OCI-M2 (cell line): Measurements from ENCODE around the gene SRD5A1.
"Not testable (repeated sequence)": the region's sequence is repeated elsewhere in the genome, so short reads cannot be mapped to it uniquely, and the experiment has no call there.

Experiments used
- DNase-seq: peaks from one replicate; lab custom pipeline; 2025; ENCODE audit not compliant: unreplicated experiment; lab: John Stamatoyannopoulos, UW

The SRD5A1 gene

GRCh38 chr5:6638236-6638635 is 5.0 kb downstream of the SRD5A1 start:
- DNase-seq, result no peak

GRCh38 chr5:6642655-6643054 is 9.4 kb downstream of the SRD5A1 start:
- DNase-seq, result no peak

GRCh38 chr5:6644794-6645241 is 11.6 kb downstream of the SRD5A1 start:
- no peak for DNase-seq

GRCh38 chr5:6645571-6646362 is 12.5 kb downstream of the SRD5A1 start:
- DNase-seq, result not testable (repeated sequence)

- no peak for DNase-seq
Observed at GRCh38 chr5:6649186-6649585, 15.9 kb downstream of the SRD5A1 start.

GRCh38 chr5:6649681-6650080 is 16.4 kb downstream of the SRD5A1 start:
- no peak for DNase-seq

GRCh38 chr5:6652025-6652424 is 18.8 kb downstream of the SRD5A1 start:
- no peak for DNase-seq

GRCh38 chr5:6655432-6655831 is 22.2 kb downstream of the SRD5A1 start:
- DNase-seq, result no peak

- no peak for DNase-seq
Observed at GRCh38 chr5:6656680-6657079, 23.4 kb downstream of the SRD5A1 start.

- DNase-seq, result no peak
Observed at GRCh38 chr5:6659941-6660684, 26.9 kb downstream of the SRD5A1 start.

GRCh38 chr5:6660688-6661087 is 27.4 kb downstream of the SRD5A1 start:
- no peak for DNase-seq

GRCh38 chr5:6666762-6667161 is 33.5 kb downstream of the SRD5A1 start:
- DNase-seq, result no peak

- no peak for DNase-seq
Observed at GRCh38 chr5:6667648-6668047, 34.4 kb downstream of the SRD5A1 start.

GRCh38 chr5:6668717-6669116 is 35.5 kb downstream of the SRD5A1 start:
- DNase-seq, result not testable (repeated sequence)

GRCh38 chr5:6673031-6673430 is 39.8 kb downstream of the SRD5A1 start:
- no peak for DNase-seq

- DNase-seq, result no peak
Observed at GRCh38 chr5:6673963-6674362, 40.7 kb downstream of the SRD5A1 start.

GRCh38 chr5:6674421-6674820 is 41.2 kb downstream of the SRD5A1 start:
- no peak for DNase-seq

GRCh38 chr5:6674886-6675285 is 41.6 kb downstream of the SRD5A1 start:
- DNase-seq, result no peak

- no peak for DNase-seq
Observed at GRCh38 chr5:6675784-6676491, 42.7 kb downstream of the SRD5A1 start.

- no peak for DNase-seq
Observed at GRCh38 chr5:6676702-6677101, 43.5 kb downstream of the SRD5A1 start.

- DNase-seq, result no peak
Observed at GRCh38 chr5:6678385-6678784, 45.1 kb downstream of the SRD5A1 start.

GRCh38 chr5:6680922-6681321 is 47.7 kb downstream of the SRD5A1 start:
- DNase-seq, result no peak
